HepG2 (cell line): ENCODE measurements around the gene TMCC2. TPM values are rescaled to one million over a fixed set of nuclear protein-coding genes. Genes with fewer than 3 reads are reported as not detected.

ENCODE experiments used
- BCL3 ChIP-seq: sonication (generic); formaldehyde crosslinking; IDR thresholded peaks from 2 replicates; pipeline ENCODE4 v1.5.1; 2020; ENCODE audit warnings: mild to moderate bottlenecking, missing genetic modification reagents, moderate library complexity
- CBX1 ChIP-seq: IDR thresholded peaks from one replicate; pipeline ENCODE4 v1.6.1; 2016; ENCODE audit warnings: antibody characterized with exemption, low read depth
- CCDC6 ChIP-seq: sonication (generic); formaldehyde crosslinking; IDR thresholded peaks from 2 replicates; pipeline ENCODE4 v1.8.1; 2022; ENCODE audit warnings: mild to moderate bottlenecking, missing genetic modification reagents, moderate library complexity
- ELF3 ChIP-seq: IDR thresholded peaks from 2 replicates; pipeline ENCODE4 v1.6.1; 2016; ENCODE audit warnings: missing genetic modification reagents, missing compliant biosample characterization
- ETS1 ChIP-seq: sonication (generic); formaldehyde crosslinking; IDR thresholded peaks from 2 replicates; pipeline ENCODE4 v1.4.0; 2020; ENCODE audit warnings: missing genetic modification reagents
- HCFC1 ChIP-seq: fragments of 150-350 bp; IDR thresholded peaks from 2 replicates; pipeline ENCODE4 v1.6.1; 2014; ENCODE audit warnings: low read depth, low read length
- HDAC2 ChIP-seq: sonication (generic); formaldehyde crosslinking; IDR thresholded peaks from 2 replicates; pipeline ENCODE4 v1.4.0; 2020; ENCODE audit warnings: missing genetic modification reagents
- HMG20A ChIP-seq: IDR thresholded peaks from 2 replicates; pipeline ENCODE4 v1.6.1; 2016; ENCODE audit warnings: borderline replicate concordance
- NAIF1 ChIP-seq: sonication (generic); formaldehyde crosslinking; IDR thresholded peaks from 2 replicates; pipeline ENCODE4 v1.5.0; 2020; ENCODE audit warnings: mild to moderate bottlenecking, missing genetic modification reagents, borderline replicate concordance
- NCOA2 ChIP-seq: sonication (generic); formaldehyde crosslinking; IDR thresholded peaks from 2 replicates; pipeline ENCODE4 v1.8.0; 2022; ENCODE audit warnings: inconsistent platforms
- NR2F1 ChIP-seq, 2 experiments: fragments of 450-650 bp in 1 of 2; formaldehyde crosslinking in 1 of 2; IDR thresholded peaks; 2 replicates each; pipeline versions ENCODE4 v1.5.0 to v1.6.1; 2016 to 2020; ENCODE audit warnings: mild to moderate bottlenecking in 1 of 2, missing compliant biosample characterization in 1 of 2, missing genetic modification reagents in 1 of 2, moderate library complexity in 1 of 2
- PATZ1 ChIP-seq: sonication (generic); formaldehyde crosslinking; IDR thresholded peaks from 2 replicates; pipeline ENCODE4 v1.4.0; 2020; ENCODE audit warnings: missing genetic modification reagents
- PHF21A ChIP-seq: sonication (generic); formaldehyde crosslinking; IDR thresholded peaks from 2 replicates; pipeline ENCODE4 v1.5.0; 2020; ENCODE audit warnings: mild to moderate bottlenecking, missing genetic modification reagents
- SAP130 ChIP-seq: IDR thresholded peaks from 2 replicates; pipeline ENCODE4 v1.6.1; 2016; ENCODE audit warnings: low read depth
- SOX5 ChIP-seq: IDR thresholded peaks from 2 replicates; pipeline ENCODE4 v1.6.1; 2016; ENCODE audit warnings: borderline replicate concordance
- ZBTB37 ChIP-seq: sonication (generic); formaldehyde crosslinking; IDR thresholded peaks from 2 replicates; pipeline ENCODE4 v1.4.0; 2020; ENCODE audit warnings: mild to moderate bottlenecking, missing genetic modification reagents
- ZBTB38 ChIP-seq: sonication (generic); formaldehyde crosslinking; IDR thresholded peaks from 2 replicates; pipeline ENCODE4 v1.5.1; 2020; ENCODE audit warnings: mild to moderate bottlenecking, missing genetic modification reagents
- ZBTB44 ChIP-seq: sonication (generic); formaldehyde crosslinking; IDR thresholded peaks from 2 replicates; pipeline ENCODE4 v1.4.0; 2020; ENCODE audit warnings: missing genetic modification reagents
- ZFP1 ChIP-seq: IDR thresholded peaks from 2 replicates; pipeline ENCODE4 v1.6.1; 2016
- ZIK1 ChIP-seq: sonication (generic); formaldehyde crosslinking; IDR thresholded peaks from 2 replicates; pipeline ENCODE4 v1.5.0; 2020; ENCODE audit warnings: mild to moderate bottlenecking, low read depth, missing genetic modification reagents, borderline replicate concordance
- ZNF274 ChIP-seq: sonication (generic); formaldehyde crosslinking; IDR thresholded peaks from 2 replicates; pipeline ENCODE4 v1.5.1; 2020; ENCODE audit warnings: mild to moderate bottlenecking, missing genetic modification reagents
- ZNF354B ChIP-seq: sonication (generic); formaldehyde crosslinking; IDR thresholded peaks from 2 replicates; pipeline ENCODE4 v1.8.0; 2022; ENCODE audit warnings: mild to moderate bottlenecking, missing genetic modification reagents
- ZNF776 ChIP-seq: sonication (generic); formaldehyde crosslinking; IDR thresholded peaks from 2 replicates; pipeline ENCODE4 v1.4.0; 2020; ENCODE audit warnings: mild to moderate bottlenecking, missing genetic modification reagents
- ZNF883 ChIP-seq: sonication (generic); formaldehyde crosslinking; IDR thresholded peaks from 2 replicates; pipeline ENCODE4 v1.5.1; 2020; ENCODE audit warnings: mild to moderate bottlenecking, missing genetic modification reagents; ENCODE audit errors: not compliant biosample characterization
- ZNF891 ChIP-seq: sonication (generic); formaldehyde crosslinking; IDR thresholded peaks from 2 replicates; pipeline ENCODE4 v1.5.0; 2020; ENCODE audit warnings: mild to moderate bottlenecking, missing genetic modification reagents
- polyA plus RNA-seq, 8 experiments: library from polyadenylated mRNA; depleted of rRNA in 3 of 8; stranded (reverse) in 7 of 8; unstranded in 1 of 8; fragments of >200 nt; fragmentation: Illumina TruSeq in 4 of 8; extraction: Trizol in 4 of 8; gene quantifications; 2 replicates each; pipeline versions ENCODE4 v1.2.1 to v1.2.3, GENCODE V29; 2011 to 2016; ENCODE audit warnings: low read depth in 4 of 8, missing spikeins in 1 of 8, mixed read lengths in 1 of 8; ENCODE audit not compliant: insufficient read depth in 1 of 8
- total RNA-seq, 5 experiments: library from RNA; depleted of rRNA; stranded (reverse); fragments of >200 nt; fragmentation: Illumina TruSeq; extraction: Trizol; gene quantifications; 2 replicates each; pipeline ENCODE4 v1.2.3, GENCODE V29; 2016; ENCODE audit warnings: low read depth in 1 of 5

TMCC2 gene
- total and polyA plus RNA-seq, 2 of the 13 experiments (the other 11 are each of a cell fraction or from before 2014, with no cell fraction given) = 0.12 to 0.24 TPM

GRCh38 chr1:205317311-205317917 lies 89.7 kb downstream of the TMCC2 start (continued):
- TF ChIP-seq ZBTB44 (no peak), ZIK1 (no peak), ZNF274 (CRISPR knock-in tag) (no peak), ETS1 (CRISPR knock-in tag) (no peak), PHF21A (CRISPR knock-in tag) (no peak), SOX5 (CRISPR knock-in tag) (no peak), ZBTB37 (no peak), SAP130 (peak; percentile 28; the same call in 1 of the 2 replicates), HDAC2 (CRISPR knock-in tag) (peak; percentile 63), HCFC1 (no peak), HMG20A (CRISPR knock-in tag) (peak; percentile 41; the same call in 1 of the 2 replicates), NAIF1 (no peak), NCOA2 (CRISPR knock-in tag) (peak; percentile 24; the same call in 1 of the 2 replicates), ZNF354B (CRISPR knock-in tag) (no peak), ZNF891 (no peak), CCDC6 (CRISPR knock-in tag) (0 out of 2 replicates have a peak, but pooled peaks have one; percentile 24), NR2F1 (CRISPR knock-in tag; IDR thresholded peaks at IDR 0.05) (no peak), PATZ1 (CRISPR knock-in tag) (peak; percentile 70), BCL3 (CRISPR knock-in tag) (no peak), ZNF883 (CRISPR knock-in tag) (no peak), ELF3 (CRISPR knock-in tag) (0 out of 2 replicates have a peak, but pooled peaks have one; percentile 27), ZFP1 (CRISPR knock-in tag) (no peak), ZBTB38 (CRISPR knock-in tag) (no peak), CBX1 (peak; percentile 25), ZNF776 (CRISPR knock-in tag) (no peak)
